ENCODE measurements around the gene LGALS12. TPM values are rescaled to one million over a fixed set of nuclear protein-coding genes. Genes with fewer than 3 reads are reported as not detected.

The LGALS12 gene
- total RNA-seq, 1 donor from 2014 or later = 0.68 TPM

DNA sequence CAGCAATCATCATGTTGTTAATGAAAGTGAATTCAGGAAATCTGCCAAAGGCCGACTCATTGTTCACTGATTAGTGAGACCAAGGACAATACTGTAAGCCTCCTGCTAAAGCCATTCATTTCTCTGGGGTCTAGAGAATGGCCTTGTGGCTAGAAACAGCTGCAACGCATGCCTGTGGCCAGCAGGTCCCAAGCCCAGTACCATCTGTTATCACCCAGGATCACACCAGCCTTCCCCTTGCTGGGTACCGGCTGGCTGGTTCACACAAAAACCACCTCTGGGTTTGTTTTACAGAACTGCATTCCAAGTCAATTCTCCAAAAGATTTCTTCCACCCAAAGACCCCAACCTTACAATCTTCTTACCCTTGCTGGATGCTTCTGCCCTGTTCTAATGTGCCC is 16.0 kb upstream of the LGALS12 start:
- DNase-seq = no peak
- Histone ChIP-seq H3K36me3 (no peaks in the 10 kb centered on the region), H3K27me3 (ENCODE audit: low read depth) (no peaks in the 10 kb centered on the region), H3K9me3 (peaks cover 8% of the 10 kb centered on the region), H3K4me1 (peaks cover 30% of the 10 kb centered on the region), H3K27ac (no peak overlapping the region), H3K4me3 (no peak overlapping the region)
- no peak for TF ChIP-seq CTCF (IDR thresholded peaks at IDR 0.05)
- no peak for ATAC-seq
- intact Hi-C loops (cut with DNase I) = loop anchor here (10.0 kb wide), 1 partner anchor 145 kb away; no protein-coding TSS in a partner anchor

GRCh38 chr11:63490551-63491239 is 15.2 kb upstream of the LGALS12 start, which contains the start of gene PLAAT5:
PLAAT5 (minus strand) TSS chr11:63491167; CDS start chr11:63491034, 133 bp downstream.
- H3K27me3 ChIP-seq (ENCODE audit: low read depth) = no peaks in the 10 kb centered on the region
- ATAC-seq = peak; percentile 88 to 91
- TF ChIP-seq CTCF (IDR thresholded peaks at IDR 0.05) = no peak
- intact Hi-C loops (cut with DNase I) = no loop called here
- DNase-seq = peak; percentile 64
- no peaks in the 10 kb centered on the region for H3K36me3 ChIP-seq
- peaks cover 30% of the 10 kb centered on the region for H3K4me1 ChIP-seq
- H3K27ac ChIP-seq = peak within 1 kb of the TSS; percentile 59
- H3K9me3 ChIP-seq = peaks cover 2% of the 10 kb centered on the region
- H3K4me3 ChIP-seq = peak within 1 kb of the TSS; percentile 56

DNA sequence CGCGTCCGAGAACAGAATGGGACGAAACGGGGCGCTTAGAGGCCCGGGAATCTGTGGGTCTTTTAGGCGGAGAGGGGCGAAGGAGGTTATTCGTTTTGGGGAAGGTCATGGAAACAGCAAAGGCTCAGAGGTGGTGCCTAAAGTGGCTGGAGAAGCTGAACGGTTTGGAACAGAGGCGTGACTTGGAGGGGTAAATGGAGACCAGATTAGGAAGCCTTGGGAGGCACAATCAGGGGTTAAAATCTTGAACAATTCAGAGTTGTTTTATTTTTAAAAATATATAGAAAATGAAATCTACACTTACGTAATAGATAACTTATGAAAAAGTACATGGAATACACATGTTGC is 14.7 kb upstream of the LGALS12 start:
- no peaks in the 10 kb centered on the region for H3K27me3 ChIP-seq (ENCODE audit: low read depth)
- peak overlapping the region; percentile 56 for H3K4me3 ChIP-seq
- intact Hi-C loops (cut with DNase I) = no loop called here
- H3K27ac ChIP-seq = peak overlapping the region; percentile 59
- no peak for DNase-seq
- no peak for TF ChIP-seq CTCF (IDR thresholded peaks at IDR 0.05)
- peaks cover 30% of the 10 kb centered on the region for H3K4me1 ChIP-seq
- H3K9me3 ChIP-seq = no peaks in the 10 kb centered on the region
- peak in 1 of 2 donors; percentile 13 for ATAC-seq
- no peaks in the 10 kb centered on the region for H3K36me3 ChIP-seq

DNA sequence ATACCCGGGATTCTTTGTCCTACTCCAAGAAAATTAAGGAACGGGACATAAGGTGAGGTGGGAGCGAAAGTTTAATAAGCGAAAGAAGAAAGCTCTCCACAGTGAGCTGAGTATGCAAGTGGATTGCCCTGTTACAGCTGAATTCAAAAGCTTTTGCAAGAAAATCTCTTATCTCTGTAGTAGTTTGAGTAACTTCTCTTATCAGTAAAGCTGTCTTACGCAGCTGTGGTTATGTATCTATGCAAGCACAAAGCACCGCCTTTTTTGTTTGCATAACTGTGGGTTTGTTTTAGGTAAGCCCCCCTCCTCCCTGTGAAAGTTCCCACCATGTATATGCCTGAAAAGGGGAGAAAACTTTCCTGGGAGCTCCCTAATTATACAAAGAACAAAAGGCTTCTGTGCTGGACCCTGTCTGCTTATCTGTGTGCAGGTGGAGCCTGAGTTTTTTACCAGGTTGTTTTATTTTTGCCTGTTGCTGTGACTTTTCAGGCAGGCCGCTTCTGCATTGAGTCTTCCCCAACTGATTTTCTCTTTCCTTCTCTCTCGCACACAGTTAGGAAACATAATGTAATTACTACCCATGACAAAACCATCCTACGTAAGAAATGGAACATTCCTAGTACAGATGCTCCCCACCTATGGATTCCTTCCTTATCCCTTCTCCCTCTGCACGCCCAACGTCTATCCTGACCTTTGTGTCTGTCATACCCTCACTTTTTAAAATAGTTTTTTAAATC is 14.1 kb upstream of the LGALS12 start:
- ATAC-seq (peak; percentile 60 to 86), DNase-seq (no peak)
- peak overlapping the region; percentile 56 for H3K4me3 ChIP-seq
- intact Hi-C loops (cut with DNase I) = no loop called here
- peaks cover 30% of the 10 kb centered on the region for H3K4me1 ChIP-seq
- H3K27me3 ChIP-seq (ENCODE audit: low read depth) = no peaks in the 10 kb centered on the region
- peak overlapping the region; percentile 59 for H3K27ac ChIP-seq
- TF ChIP-seq CTCF (IDR thresholded peaks at IDR 0.05) = no peak
- H3K36me3 ChIP-seq = no peaks in the 10 kb centered on the region
- H3K9me3 ChIP-seq = no peaks in the 10 kb centered on the region

DNA sequence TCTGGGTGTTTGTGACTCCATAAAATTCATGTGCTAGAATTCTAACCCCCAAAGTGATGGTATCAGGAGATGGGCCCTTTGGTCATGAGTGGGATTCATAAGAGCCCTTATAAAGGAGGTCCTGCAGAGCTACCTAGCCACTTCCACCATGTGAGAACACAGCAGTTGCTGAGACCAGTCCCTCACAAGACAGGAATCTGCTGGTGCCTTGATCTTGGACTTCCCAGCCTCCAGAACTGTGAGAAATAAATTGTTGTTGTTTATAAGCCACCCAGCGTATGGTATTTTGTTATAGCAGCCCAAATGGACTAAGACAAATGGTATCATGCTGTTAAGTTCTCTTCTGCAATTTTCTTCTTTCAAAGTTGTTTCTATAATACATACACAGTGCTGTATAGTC is 13.4 kb upstream of the LGALS12 start:
- TF ChIP-seq CTCF (IDR thresholded peaks at IDR 0.05) = no peak
- no peaks in the 10 kb centered on the region for H3K27me3 ChIP-seq (ENCODE audit: low read depth)
- peaks cover 30% of the 10 kb centered on the region for H3K4me1 ChIP-seq
- no peak overlapping the region for H3K4me3 ChIP-seq
- intact Hi-C loops (cut with DNase I) = no loop called here
- no peaks in the 10 kb centered on the region for H3K36me3 ChIP-seq
- no peak overlapping the region for H3K27ac ChIP-seq
- no peak for ATAC-seq
- H3K9me3 ChIP-seq = no peaks in the 10 kb centered on the region
- DNase-seq = no peak

Data from lower lobe of right lung (tissue), 2 donors.